Common myeloid progenitor, CD34-positive (primary cell): ENCODE data around the gene TGM1.
A peak's percentile ranks its signal among the peaks of the same experiment; 100 is the strongest.

Experiments used
- CTCF ChIA-PET: fragments of 350-600 bp; sonication (Branson Sonifier 250); formaldehyde crosslinking; loops from one replicate; lab custom pipeline; 2021; ENCODE audit warnings: antibody characterized with exemption; lab: Charles Lee
- POLR2A ChIA-PET: fragments of 350-600 bp; sonication (Branson Sonifier 250); formaldehyde crosslinking; loops from one replicate; lab custom pipeline; 2021; ENCODE audit warnings: antibody characterized with exemption; lab: Charles Lee
- DNase-seq, 3 donors: peaks; one replicate each; pipeline versions ENCODE4 v3.0.0 to v3.0.0-alpha.2; 2013
- H3K27ac ChIP-seq, 2 experiments: 1 replicate in 1 of 2; 2 replicates in 1 of 2; pipeline ENCODE4 v1.7.0; 2013; ENCODE audit warnings: inconsistent platforms in 2 of 2, low read length in 2 of 2, mild to moderate bottlenecking in 2 of 2, low read depth in 1 of 2, moderate library complexity in 1 of 2; ENCODE audit not compliant: severe bottlenecking in 2 of 2, insufficient read depth in 1 of 2, poor library complexity in 1 of 2
- H3K27me3 ChIP-seq, 5 experiments: replicated peaks in 2 of 5; 1 replicate in 3 of 5; 2 replicates in 2 of 5; pipeline versions ENCODE4 v1.6.1 to v1.7.0; 2013; ENCODE audit warnings: low read length in 4 of 5, mild to moderate bottlenecking in 2 of 5, moderate library complexity in 2 of 5, inconsistent platforms in 1 of 5; ENCODE audit not compliant: insufficient read depth in 5 of 5, control insufficient read depth in 4 of 5
- H3K36me3 ChIP-seq, 4 experiments: 1 replicate in 2 of 4; 2 replicates in 2 of 4; pipeline versions ENCODE4 v1.6.1 to v1.7.0; 2013; ENCODE audit warnings: low read length in 3 of 4, control low read depth in 1 of 4, mild to moderate bottlenecking in 1 of 4; ENCODE audit not compliant: control insufficient read depth in 4 of 4, insufficient read depth in 4 of 4
- H3K4me1 ChIP-seq, 4 experiments: 1 replicate in 3 of 4; 2 replicates in 1 of 4; pipeline versions ENCODE4 v1.6.1 to v1.7.1; 2013; ENCODE audit warnings: low read length in 3 of 4, mild to moderate bottlenecking in 3 of 4, control low read depth in 1 of 4, inconsistent platforms in 1 of 4, moderate library complexity in 1 of 4; ENCODE audit not compliant: control insufficient read depth in 4 of 4, insufficient read depth in 4 of 4; ENCODE audit errors: control extremely low read depth in 1 of 4
- H3K4me3 ChIP-seq, 7 experiments: 1 replicate in 4 of 7; 2 replicates in 3 of 7; pipeline versions ENCODE4 v1.5.1 to v1.7.0; 2013; ENCODE audit warnings: mild to moderate bottlenecking in 7 of 7, low read length in 6 of 7, moderate library complexity in 6 of 7, inconsistent platforms in 2 of 7, low read depth in 2 of 7, control low read depth in 1 of 7; ENCODE audit not compliant: insufficient read depth in 4 of 7, control insufficient read depth in 1 of 7; ENCODE audit errors: extremely low read depth in 1 of 7
- H3K9me3 ChIP-seq, 5 experiments: 1 replicate in 4 of 5; 2 replicates in 1 of 5; pipeline versions ENCODE4 v1.6.1 to v1.7.1; 2013; ENCODE audit warnings: low read length in 4 of 5, mild to moderate bottlenecking in 2 of 5, inconsistent platforms in 1 of 5, low read depth in 1 of 5, moderate library complexity in 1 of 5; ENCODE audit not compliant: control insufficient read depth in 4 of 5, insufficient read depth in 2 of 5; ENCODE audit errors: control extremely low read depth in 1 of 5
- WGBS: methylation state at CpG from one replicate; pipeline ENCODE4 v1.1.5; 2013; ENCODE audit not compliant: insufficient coverage; 5-methylcytosine and 5-hydroxymethylcytosine counted together

The TGM1 gene

GRCh38 chr14:24308342-24309124, 45.6 kb upstream of the TGM1 start:
- peaks cover 18 to 54% (median 34%) of the 10 kb centered on the region in 4 experiments for H3K36me3 ChIP-seq
- no peak overlapping the region for H3K4me3 ChIP-seq
- H3K27ac ChIP-seq = no peak overlapping the region
- peaks cover 11 to 58% (median 49%) of the 10 kb centered on the region in 4 experiments for H3K4me1 ChIP-seq
- CTCF ChIA-PET = interaction anchor here (1.2 to 19.1 kb wide), 20 partner anchors 9 to 163 kb away, joined by 3 to 391 read pairs (median 10); partner anchors contain the start of genes ADCY4, DHRS1, GMPR2 and IPO4
- DNase-seq = no peak
- no peaks in the 10 kb centered on the region for H3K9me3 ChIP-seq
- POLR2A ChIA-PET = interaction anchor here (1.0 kb wide), 1 partner anchor 9 kb away, joined by 3 read pairs; the partner anchor contains the start of genes DHRS1 and NOP9
- no peaks in the 10 kb centered on the region for H3K27me3 ChIP-seq
- WGBS = 96% methylated on average over 7 of the region's 7 CpGs

GRCh38 chr14:24307575-24308341, 44.8 kb upstream of the TGM1 start, which contains the start of gene CIDEB:
CIDEB (minus strand) TSS chr14:24307977; CDS start chr14:24307858, 119 bp downstream.
- DNase-seq = peak in 2 of 3 donors; percentile 60 to 76
- no peaks in the 10 kb centered on the region for H3K9me3 ChIP-seq
- H3K4me1 ChIP-seq = peaks cover 5 to 51% (median 41%) of the 10 kb centered on the region in 4 experiments
- 63% methylated on average over 6 of the region's 6 CpGs for WGBS
- no peaks in the 10 kb centered on the region for H3K27me3 ChIP-seq
- H3K4me3 ChIP-seq = no peak within 1 kb of the TSS
- ChIA-PET POLR2A (interaction anchor here (1.0 kb wide), 1 partner anchor 8 kb away, joined by 3 read pairs; the partner anchor contains the start of genes DHRS1 and NOP9), CTCF (interaction anchor here (0.7 to 19.1 kb wide), 25 partner anchors 8 to 215 kb away, joined by 3 to 391 read pairs (median 6); partner anchors contain the start of genes ADCY4, DHRS1, GMPR2 and IPO4)
- peaks cover 20 to 60% (median 39%) of the 10 kb centered on the region in 4 experiments for H3K36me3 ChIP-seq
- H3K27ac ChIP-seq = no peak within 1 kb of the TSS

- H3K27me3 ChIP-seq = no peaks in the 10 kb centered on the region
- ChIA-PET POLR2A (no interaction called here), CTCF (interaction anchor here (0.7 to 19.1 kb wide), 22 partner anchors 7 to 215 kb away, joined by 3 to 391 read pairs (median 9); partner anchors contain the start of genes ADCY4, DHRS1, GMPR2 and IPO4)
- H3K27ac ChIP-seq = no peak overlapping the region
- DNase-seq = no peak
- H3K4me3 ChIP-seq = no peak overlapping the region
- H3K4me1 ChIP-seq = peaks cover 3 to 45% (median 36%) of the 10 kb centered on the region in 4 experiments
- H3K9me3 ChIP-seq = no peaks in the 10 kb centered on the region
- 86% methylated on average over 8 of the region's 11 CpGs for WGBS
- H3K36me3 ChIP-seq = peaks cover 24 to 66% (median 45%) of the 10 kb centered on the region in 4 experiments
Observed at GRCh38 chr14:24307156-24307574, 44.2 kb upstream of the TGM1 start.

- H3K9me3 ChIP-seq = no peaks in the 10 kb centered on the region
- H3K4me3 ChIP-seq = no peak overlapping the region
- no peak for DNase-seq
- no peak overlapping the region for H3K27ac ChIP-seq
- ChIA-PET CTCF (interaction anchor here (0.8 to 19.1 kb wide), 8 partner anchors 13 to 89 kb away, joined by 3 to 391 read pairs (median 12); partner anchors contain the start of genes ADCY4, MDP1 and TINF2), POLR2A (no interaction called here)
- peaks cover 6 to 33% (median 22%) of the 10 kb centered on the region in 4 experiments for H3K4me1 ChIP-seq
- peaks cover 24 to 71% (median 54%) of the 10 kb centered on the region in 4 experiments for H3K36me3 ChIP-seq
- no peaks in the 10 kb centered on the region for H3K27me3 ChIP-seq
- WGBS = over 99% methylated on average over 11 of the region's 11 CpGs
Observed at GRCh38 chr14:24304019-24304387, 41.0 kb upstream of the TGM1 start.

GRCh38 chr14:24300326-24300980, 37.5 kb upstream of the TGM1 start:
- 34% methylated on average over 12 of the region's 16 CpGs for WGBS
- peak overlapping the region; percentile 75 to 83 for H3K27ac ChIP-seq

More at GRCh38 chr14:24300326-24300980, 37.5 kb upstream of the TGM1 start:
- ChIA-PET CTCF (interaction anchor here (0.8 to 19.1 kb wide), 12 partner anchors 10 to 131 kb away, joined by 3 to 391 read pairs (median 20); partner anchors contain the start of genes ADCY4, CHMP4A, CIDEB and LTB4R), POLR2A (interaction anchor here (0.6 to 1.6 kb wide), 3 partner anchors 8 to 210 kb away, joined by 3 read pairs; partner anchors contain the start of genes CIDEB and RABGGTA)
- Histone ChIP-seq H3K36me3 (peaks cover 20 to 51% (median 46%) of the 10 kb centered on the region in 4 experiments), H3K27me3 (no peaks in the 10 kb centered on the region), H3K9me3 (no peaks in the 10 kb centered on the region), H3K4me1 (peaks cover 7 to 36% (median 28%) of the 10 kb centered on the region in 4 experiments), H3K4me3 (peak overlapping the region; percentile 85 to 98 (median 92))
- DNase-seq = no peak
